HG03135 (cell line): ENCODE data around the gene NSMF.
"Not testable (repeated sequence)": the region's sequence is repeated elsewhere in the genome, so short reads cannot be mapped to it uniquely, and the experiment has no call there.

Source experiments
- ATAC-seq: cut with Tn5 transposase; IDR thresholded peaks from one replicate; pipeline ENCODE4 v1.9.1; 2021; ENCODE audit warnings: mild to moderate bottlenecking, moderate library complexity; ENCODE audit not compliant: unreplicated experiment

The NSMF gene

DNA sequence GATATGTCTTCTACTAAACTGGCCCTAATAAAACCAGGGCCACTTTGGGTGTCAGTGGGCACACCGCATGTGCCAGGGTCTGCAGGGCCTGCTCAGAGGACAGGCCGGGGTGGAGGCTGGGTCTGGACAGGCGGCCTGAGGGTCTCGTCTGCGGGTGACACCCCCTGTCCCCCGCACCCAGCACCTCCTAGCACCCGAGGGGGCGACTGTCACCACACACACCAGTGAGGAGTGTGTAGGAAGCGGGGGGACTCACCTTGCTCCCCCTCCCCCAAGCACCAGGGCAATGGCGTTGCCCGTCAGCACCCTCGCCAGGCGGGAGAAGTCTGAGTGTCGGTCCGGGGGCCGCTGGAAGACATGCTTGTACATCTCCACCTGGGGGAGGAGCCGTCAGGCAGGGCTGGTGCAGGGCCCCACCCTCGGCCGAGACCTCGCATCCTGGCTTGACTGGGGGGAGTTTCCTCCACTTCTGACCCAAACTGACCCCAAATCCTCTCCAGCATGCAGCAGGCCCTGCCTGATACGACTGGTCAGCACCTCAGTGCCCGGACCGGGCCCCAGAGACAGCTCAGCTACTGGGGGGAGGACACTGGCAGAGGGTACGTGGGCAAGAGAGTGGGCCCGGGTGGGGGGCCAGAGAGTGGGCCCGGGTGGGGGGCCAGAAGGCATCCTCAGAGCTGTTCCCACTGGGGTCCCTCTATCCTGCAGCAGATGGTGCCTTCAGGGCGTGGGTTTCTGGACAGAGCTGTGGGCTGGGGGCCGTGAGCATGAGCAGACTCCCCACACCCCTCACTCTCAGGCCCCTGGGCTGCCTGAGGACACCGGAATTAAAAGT is 18.9 kb upstream of the NSMF start:
- no peak for ATAC-seq

DNA sequence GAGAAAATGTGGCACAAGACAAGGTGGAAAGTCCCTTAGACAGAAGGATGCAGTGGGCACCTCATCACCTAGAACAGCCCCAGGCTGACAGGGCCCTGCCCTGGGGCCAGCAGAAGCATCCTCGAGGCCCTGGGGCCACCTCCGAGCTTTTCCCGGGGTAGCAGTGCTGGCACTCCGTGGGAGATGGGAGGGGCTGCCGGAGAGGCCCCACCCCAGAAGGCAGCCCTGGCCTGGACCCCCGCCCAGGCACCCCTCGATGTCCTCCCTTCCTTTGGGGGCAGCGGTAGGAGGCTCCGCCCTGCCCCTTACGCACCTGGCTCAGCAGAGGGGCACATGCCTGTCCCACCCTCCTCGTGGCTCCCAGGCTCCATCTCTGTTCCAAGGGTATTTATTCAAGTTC is 17.7 kb upstream of the NSMF start:
- no peak for ATAC-seq

DNA sequence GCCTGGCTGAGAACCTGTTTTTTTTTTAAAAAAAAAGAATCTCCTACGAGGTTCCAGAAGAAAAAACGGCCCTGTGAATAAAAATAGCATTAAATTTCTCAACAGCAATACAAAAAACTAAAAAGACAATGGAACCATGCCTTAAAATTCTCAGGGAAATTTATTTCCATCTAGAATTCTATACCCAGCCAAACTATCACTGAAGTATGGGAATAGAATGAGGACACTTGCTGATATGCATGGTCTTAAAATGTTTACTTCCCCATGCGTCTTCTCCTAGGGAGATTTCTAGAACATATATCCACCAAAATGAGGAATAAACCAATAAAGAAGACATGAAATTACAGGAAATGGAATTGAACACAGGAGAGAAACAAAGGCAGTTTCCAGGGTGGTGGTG is 16.5 kb upstream of the NSMF start:
- ATAC-seq: no peak

DNA sequence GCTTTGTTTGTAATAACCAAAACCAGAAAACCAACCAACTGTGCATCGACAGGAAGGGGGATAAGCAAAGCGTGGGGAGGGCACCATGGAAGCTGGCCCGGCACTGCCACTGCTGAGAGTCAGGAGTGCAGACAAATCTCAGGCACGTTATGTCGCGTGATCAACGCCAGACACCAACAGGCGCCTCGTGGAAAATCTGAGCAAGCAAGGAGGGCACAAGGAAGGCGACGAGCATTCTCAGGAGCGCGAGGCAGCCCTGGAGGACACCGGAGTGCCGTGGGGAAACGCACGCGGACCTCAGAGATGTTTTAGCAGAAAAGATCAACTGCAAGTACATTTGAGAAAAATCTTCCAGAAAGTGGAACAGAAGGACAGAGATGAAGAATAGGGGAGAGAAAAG is 15.1 kb upstream of the NSMF start:
- no peak for ATAC-seq

DNA sequence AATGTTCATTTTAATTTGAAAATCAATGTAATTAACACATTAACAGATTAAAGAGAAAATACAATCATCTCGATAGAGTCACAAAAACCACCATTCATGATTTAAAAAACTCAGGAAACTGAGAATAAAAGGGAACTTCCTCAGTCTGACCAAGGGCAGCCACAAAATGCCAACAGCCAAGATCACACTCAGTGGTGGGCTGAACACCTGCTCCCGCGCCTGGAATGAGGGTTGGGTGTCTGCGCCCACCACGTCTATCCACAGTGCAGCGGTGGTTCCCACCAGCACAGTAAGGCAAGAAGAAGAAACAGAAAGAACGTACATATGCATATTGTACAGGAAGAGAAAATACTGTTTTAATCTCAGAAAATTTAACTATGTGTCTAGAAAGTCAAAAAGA is 11.7 kb upstream of the NSMF start:
- ATAC-seq: no peak

DNA sequence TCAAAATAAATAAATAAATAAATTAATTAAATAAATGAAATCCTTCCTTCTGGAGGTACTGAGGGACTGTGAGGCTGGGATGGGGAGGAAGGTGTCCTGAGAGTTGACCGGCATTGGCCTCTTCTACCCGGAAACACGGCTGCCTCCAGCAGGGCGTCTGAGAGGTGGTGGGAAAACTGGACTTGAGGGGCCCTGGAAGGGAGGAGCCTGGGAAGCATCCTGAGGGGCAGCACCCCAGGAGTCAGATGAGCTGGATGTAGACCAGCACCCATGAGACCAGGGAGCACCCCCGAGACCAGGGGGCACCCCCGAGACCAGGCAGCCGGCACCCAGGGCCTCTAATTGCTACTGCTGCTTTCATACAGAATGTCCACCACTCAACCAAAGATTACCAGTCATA is 8.8 kb upstream of the NSMF start:
- no peak for ATAC-seq

DNA sequence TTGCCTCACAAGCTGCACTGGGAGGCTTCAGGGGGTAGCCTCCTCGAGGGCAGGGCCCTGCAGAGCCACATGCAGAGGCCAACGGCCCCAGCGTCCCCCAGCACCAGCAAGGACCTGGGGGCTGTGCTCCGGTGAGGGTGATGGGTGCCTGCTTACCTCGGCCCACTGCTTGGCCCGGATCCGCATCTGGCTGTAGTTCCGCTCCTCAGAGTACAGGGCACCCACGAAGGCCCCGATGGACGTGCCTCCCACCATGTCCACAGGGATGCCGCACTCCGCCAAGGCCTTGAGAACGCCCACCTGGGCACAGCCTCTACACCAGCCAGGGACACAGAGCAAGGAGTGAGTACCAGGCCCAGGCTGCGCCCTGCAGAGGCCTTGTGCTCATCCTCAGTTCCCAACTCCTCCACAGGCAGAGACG is 8.0 kb upstream of the NSMF start:
- no peak for ATAC-seq

DNA sequence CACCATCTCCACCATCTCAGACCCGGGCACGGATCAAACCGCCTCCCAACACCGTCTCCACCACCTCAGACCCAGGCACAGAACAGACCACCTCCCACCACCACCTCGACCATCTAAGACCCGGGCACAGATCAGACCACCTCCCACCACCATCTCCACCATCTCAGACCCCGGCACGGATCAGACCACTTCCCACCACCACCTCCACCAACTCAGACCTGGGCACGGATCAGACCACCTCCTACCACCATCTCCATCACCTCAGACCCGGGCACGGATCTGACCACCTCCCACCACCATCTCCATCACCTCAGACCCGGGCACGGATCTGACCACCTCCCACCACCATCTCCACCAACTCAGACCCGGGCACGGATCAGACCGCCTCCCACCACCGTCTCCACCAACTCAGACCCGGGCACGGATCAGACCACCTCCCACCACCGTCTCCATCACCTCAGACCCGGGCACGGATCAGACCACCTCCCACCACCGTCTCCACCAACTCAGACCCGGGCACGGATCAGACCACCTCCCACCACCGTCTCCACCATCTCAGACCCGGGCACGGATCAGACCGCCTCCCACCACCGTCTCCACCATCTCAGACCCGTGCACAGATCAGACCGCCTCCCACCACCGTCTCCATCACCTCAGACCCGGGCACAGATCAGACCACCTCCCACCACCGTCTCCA is 7.4 kb upstream of the NSMF start:
- ATAC-seq: not testable (repeated sequence)

DNA sequence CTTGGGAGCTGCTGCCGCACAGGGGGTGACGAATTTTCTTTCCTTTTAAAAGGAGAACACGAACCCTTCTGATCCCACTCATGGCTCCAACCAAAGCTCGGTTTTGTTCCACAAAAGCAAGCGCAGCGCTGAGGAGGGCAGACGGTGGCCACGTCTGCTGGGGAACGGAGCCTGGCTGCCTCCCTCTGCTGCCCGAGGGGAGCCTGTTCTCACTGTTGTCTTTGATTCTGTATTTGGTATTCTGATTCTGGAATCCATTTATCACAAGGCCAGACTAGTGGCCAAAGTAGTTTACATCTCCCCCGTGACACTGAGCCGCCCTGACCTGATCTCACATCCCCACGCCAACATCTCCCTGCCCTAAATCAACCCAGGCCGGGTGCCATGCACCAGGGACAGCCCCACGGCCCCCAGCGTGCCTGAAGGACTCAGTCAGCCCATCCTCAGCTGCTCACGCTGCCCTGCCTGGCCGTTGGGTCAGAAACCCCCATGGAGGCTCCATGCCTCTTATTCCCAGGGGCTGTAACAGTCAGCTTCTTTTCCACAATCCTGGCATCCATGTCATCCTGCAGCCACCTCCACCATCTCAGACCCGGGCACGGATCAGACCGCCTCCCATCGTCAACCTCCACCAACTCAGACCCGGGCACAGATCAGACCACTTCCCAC is 6.7 kb upstream of the NSMF start:
- ATAC-seq: no peak

DNA sequence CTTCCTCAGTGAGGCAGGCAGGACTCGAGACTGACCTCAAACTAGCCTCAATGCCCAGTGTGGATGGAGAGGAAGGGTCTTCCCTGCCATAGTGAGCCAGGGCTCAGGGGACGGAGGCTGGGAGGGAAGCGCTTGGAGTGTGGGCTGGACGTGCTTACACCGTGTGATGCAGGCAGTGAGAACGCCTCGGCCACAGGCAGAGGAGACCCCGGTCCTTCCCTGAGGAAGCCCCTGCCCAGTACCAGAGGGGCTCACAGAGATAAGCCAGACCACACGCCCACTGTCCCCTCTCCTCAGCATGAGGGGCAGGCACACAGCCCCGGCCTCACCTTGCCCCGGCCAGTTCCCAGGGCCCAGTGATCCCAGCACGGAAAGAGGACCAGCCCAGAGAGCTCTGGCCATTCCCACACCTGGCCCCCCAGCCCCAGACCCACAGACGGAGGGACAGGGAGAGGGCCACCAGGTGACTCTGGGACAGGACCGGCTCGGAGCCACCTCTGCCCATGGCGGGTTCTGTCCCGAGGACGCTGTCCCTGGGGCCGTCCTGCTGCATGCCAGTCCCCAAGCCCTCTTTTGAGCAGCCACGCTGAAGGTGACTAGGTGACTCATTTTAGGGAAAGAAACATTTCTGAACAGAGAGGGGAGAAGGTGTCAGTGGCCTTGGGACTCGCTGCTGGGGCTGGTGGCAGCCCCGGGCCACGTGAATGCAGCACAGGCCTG is 6.0 kb upstream of the NSMF start:
- no peak for ATAC-seq

DNA sequence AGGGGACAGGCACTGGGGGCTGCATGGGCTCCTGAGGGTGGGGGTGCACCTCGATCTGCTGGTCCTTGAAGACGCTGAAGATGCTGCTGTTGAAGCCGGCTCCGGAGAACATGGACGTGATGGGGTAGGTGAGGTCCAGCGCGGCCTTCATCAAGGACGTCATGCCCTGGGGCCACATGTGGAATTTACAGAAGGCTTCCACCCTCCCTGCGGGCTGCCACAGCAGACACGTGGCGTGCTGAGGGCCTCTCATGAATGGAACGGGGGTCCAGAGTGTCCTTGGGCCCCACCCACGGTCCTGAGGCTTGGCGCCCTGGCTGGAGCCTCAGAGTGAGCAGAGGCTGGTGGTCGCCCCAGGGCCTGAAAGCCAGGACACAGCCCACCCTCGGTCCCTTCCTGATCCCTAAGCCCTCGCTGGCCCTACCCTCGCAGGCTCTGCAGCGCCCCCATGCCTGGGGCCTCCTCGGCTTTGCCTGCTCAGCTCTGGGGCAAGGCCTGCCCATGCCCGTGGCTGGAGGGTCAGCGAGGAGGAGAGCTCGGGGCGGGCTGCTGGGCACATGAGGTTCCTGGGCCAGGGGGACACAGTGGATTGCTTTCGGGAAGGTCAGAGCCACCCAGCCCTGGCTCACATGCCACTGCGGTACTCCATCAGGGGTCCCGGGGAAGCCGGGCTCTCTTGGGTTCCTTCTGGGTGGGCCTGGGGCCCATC is 5.3 kb upstream of the NSMF start:
- ATAC-seq: no peak

DNA sequence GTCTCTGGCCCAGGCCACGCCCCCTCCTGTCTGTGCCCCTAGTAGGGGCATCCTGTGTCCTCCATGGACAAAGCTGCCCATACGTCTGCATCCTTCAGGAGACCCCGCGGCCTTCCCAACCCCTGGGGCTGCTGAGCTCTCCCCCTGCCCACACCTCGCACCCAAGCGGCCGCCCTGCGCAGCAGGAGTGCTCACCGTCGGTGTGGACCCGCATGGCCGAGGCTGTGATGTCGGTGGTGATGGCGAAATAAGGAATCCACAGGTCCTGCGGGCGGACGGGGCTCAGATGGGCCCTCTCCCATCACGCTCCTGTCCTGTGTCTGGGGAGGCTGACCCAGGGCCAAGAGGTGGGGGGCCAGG is 4.8 kb upstream of the NSMF start:
- no peak for ATAC-seq

DNA sequence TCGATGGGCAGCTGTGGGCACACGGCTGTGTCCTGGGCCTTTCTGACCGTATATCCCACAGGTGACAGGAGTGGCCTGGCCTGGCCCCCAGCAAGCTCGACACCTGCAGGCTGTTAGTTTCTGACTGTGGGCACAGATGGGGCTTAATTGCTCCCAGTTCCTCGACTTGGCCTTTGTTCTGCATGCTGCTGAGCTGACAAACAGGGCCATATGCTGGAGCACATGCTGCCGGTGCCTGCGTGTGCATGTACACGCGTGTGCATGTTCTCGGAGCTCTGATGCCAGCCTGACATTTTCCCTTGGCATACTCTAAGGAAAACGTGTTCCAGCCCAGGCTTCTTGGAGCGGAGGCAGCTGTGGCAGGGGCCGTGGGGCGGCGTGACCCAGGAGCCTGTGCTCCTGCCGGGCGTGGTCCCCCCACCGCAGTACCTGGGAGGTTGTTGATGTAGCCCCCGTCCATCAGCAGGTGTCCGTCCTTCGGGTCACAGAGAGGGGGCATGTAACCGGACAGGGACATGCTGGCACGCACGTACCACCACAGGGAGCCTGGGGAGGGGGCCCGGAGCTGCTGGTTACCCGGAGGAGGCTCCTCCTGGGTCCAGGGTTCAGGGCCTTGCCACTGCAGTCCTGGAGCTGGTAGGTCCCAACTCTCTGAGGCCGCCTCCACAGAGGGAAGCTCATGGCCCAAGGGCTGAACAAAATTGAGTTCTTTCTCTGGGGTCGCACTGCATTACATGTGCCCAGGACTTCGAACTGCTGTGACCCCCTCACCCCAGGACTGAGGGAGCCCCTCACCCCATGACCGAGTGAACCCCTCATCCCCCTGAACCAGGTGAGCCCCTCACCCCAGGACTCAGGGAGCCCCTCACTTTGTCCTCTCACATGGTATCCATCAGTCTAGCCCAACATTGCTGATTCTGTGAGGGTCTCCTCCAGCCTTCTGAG is 4.1 kb upstream of the NSMF start:
- no peak for ATAC-seq

DNA sequence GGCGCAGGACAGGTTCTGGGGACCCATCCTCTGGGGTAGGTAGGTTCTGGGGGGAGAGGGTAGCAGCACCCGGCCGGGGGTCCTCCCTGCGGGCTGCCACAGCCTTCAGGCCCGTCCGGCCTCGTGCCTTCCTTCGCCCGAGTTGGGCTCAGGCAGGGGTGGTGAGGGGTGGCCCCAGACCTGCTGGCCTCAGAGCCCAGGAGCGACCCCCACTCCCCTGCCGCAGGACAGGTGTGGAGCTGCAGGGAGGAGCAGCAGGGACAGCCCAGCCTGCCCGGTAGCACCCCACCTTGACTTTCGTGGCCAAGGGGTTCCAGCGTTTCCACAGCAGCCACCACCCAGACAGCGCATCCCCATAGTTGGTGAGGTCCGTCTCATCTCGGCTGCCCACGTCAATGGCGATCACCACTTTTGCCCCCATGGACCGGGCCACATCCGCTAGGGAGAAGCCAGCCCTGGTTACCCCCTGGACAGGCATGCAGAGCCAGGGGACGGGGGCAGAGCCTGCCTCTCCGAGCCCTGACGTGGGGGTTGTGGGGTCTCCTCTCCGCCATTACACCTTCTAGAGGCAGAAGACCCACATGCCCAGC is 3.4 kb upstream of the NSMF start:
- ATAC-seq: no peak

DNA sequence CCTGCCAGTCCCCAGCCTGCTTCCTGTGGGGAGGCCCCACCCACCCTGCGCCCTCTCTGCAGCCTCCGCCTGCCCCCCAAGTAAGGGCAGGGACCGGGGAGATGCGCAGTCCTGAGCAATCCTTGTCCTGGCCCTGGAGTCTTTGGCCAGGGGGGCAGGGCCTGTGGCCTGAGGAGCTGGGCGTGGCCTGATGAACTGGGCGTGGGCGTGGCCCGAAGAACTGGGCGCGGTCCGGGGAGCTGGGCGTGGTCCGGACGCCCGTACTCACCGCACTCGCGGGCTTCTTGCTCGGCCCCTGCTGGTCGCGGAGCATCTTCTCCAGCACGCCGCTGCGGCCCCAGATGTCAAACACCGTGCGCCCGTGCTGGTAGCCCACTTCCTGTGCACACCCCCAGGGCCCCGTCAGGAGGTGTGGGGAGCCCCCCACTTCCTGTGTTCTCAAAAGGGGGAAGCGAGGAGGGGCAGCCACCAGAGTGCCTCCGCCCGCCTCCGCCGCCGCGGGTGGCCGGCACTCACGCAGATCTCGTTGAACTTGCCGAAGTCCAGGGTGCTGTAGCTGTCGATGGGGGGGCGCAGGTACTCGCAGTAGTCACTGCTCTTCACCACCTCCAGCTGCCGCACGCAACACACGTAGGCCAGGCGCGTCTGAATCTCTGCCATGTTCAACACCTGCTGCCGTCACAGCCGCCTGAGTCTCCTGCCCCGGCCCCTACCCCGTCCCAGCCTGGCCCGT is 2.7 kb upstream of the NSMF start:
- peak; percentile 56 for ATAC-seq

DNA sequence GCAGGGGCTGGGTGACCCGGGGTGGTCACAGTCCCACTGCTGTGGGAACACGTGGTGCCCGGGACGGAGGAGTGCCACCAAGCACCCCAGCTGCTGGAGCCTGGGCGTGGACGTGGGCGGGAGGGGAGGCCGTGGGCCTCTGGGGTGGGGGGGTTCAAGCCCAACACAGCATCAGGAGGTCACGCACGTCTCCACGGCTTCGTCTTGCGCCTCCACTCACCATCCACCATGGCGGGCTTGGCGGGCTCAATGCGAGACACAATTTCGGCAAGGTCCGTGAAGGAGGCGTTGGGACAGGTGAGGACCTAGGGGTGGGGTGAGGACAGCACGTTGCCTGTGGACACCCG is 2.2 kb upstream of the NSMF start:
- ATAC-seq: no peak

DNA sequence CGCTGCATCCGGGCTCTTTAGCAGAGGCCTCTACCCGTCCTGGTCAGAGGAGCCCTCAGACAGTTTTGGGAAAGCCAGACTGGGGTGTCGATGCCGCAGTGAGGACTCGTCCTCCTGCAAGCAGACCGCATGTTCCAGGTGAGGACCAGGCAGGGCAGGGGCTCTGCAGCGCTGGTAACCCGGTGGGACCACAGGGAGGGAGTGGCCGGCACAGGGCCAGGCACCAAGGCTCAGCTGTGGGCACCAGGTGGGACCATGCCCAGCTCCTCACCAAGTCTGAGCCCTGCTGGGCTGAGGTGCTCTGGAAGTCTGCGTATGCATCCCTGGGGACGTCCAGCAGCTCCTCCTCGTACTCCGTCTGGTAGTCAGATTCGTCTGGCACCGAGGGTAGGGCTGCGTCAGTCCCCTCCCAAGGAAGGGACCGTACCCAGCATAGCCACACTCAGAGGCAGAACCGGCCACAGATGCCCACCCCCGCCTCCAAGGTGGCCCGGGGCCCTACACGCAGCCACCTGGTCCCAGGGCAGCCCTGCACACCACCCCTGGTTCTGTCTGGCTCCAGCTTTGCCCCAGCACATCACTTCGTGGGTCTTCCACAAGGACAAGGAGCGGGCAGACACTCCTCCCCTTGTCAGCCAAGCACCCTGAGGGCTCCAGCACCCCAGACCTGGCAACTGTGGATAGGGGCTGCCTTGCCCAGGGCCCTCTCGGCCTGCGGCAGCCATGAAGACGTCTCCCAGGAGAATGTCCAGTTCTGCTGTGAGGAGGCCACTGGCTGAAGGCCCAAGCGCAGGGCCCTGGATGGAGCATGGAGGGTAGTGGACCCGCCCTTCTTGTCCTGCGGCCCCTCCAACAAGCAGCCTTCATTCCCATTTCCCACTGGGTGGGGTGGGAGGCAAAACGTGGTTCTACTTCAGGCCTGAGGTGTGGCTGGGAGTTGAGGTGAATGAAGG is 1.5 kb upstream of the NSMF start:
- no peak for ATAC-seq
